Stimulated activated CD4-positive, alpha-beta T cell treated with anti-CD3 and anti-CD28 coated beads, TNF-alpha, amount 100 ng/mL, for 4 hours (primary cell): ENCODE results near the gene S100A14.
"Not testable (repeated sequence)": the region's sequence is repeated elsewhere in the genome, so short reads cannot be mapped to it uniquely, and the experiment has no call there.

Source experiments
- DNase-seq, 3 experiments: peaks; one replicate each; pipeline ENCODE4 v3.0.0-alpha.2; 2020; ENCODE audit warnings: low read depth in 3 of 3

S100A14 gene

DNA sequence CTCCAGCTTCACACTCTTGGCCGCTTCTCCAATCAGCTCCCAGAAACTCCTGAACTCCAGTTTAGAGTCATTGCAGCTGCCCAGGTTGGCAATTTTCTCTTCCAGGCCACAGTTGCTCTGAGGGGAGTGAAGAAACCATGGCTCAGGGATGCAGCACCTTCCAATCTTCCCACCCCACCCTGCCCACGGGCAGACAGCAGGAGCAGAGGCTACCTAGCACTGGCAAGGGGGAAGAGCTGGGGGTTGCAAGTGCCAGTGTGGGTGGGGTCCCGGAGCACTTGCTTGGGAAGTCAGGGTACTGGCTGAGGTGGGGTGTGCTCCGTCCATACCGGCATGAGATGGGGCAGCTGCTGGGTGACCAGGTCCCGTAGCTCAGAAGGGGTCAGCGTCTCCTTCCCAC lies 1.2 kb downstream of the S100A14 start:
- DNase-seq = no peak

DNA sequence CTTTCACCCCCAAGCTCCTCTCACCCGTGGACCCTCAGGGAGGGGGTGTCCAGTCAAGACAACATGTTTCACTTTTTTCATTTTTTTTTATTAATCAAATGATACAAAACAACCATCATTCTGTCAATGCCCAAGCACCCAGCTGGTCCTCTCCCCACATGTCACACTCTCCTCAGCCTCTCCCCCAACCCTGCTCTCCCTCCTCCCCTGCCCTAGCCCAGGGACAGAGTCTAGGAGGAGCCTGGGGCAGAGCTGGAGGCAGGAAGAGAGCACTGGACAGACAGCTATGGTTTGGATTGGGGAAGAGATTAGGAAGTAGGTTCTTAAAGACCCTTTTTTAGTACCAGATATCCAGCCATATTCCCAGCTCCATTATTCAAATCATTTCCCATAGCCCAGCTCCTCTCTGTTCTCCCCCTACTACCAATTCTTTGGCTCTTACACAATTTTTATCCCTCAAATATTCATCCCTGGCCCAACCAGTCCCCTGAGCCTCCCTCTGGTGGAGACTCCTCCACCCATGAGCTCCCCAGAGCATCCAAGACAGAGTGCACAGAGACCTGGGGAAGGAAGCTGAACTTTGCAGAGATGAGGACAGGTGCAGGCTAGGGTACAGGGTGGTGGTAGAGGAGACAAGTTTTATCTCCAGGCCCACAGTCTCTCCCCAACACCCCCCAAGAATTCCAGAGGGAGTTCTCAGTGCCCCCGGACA lies 1.8 kb downstream of the S100A14 start:
- no peak for DNase-seq

GRCh38 chr1:153613406-153613805 lies 2.7 kb downstream of the S100A14 start:
- no peak for DNase-seq

GRCh38 chr1:153612755-153613331 lies 3.3 kb downstream of the S100A14 start, which contains the start of gene S100A16:
S100A16 (minus strand) TSS chr1:153613137; CDS start chr1:153608151, 4,986 bp downstream.
- DNase-seq = no peak

DNA sequence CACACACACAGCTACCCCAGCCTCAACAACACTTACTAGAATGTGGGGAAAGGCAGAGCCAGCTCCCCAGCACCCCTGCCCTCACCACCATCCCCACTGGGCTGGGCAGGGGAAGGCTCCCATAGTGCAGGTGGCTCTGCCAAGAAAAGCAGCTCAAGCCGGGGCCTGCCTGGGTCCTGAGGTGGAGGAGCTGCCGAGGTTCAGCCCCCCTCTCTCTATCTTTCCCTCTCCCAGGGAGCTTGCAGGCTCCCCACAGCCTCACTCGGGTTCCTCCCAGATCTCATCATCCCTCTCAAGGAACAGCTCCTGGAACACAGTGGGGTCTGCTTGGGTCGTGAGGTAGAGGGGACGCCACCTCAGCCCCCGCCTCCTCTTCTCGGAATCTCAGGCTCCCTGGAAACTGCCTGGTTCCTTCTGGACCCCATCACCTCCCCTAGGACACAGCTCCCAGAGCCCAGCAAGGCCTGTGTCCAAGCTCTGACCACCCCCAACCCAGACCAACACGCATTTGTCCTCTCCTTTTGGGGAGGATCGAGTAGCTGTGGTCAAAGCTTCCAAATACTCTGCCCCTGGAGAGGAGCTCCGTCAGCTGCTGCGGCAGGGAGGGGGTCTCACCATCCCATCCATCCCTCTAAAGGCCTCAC lies 3.9 kb downstream of the S100A14 start:
- no peak for DNase-seq

DNA sequence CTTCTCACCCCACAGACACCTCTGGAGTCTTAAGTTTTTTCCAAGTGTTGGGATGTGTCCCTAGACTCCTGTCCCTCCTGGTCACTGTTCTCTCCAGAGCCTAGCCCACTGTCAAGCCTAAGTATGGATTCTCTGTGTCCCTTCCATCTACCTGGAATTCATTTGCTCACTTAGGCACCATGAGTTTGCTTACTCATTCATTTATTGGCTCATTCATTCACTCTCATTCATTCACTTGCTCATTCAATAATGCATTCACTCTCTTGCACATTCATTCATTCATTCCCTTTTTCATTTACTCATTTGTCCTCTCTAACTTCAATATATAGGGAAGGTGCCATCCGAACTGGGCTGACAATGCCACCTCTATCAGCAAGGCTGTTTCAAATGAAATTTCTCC lies 4.8 kb downstream of the S100A14 start:
- no peak for DNase-seq

DNA sequence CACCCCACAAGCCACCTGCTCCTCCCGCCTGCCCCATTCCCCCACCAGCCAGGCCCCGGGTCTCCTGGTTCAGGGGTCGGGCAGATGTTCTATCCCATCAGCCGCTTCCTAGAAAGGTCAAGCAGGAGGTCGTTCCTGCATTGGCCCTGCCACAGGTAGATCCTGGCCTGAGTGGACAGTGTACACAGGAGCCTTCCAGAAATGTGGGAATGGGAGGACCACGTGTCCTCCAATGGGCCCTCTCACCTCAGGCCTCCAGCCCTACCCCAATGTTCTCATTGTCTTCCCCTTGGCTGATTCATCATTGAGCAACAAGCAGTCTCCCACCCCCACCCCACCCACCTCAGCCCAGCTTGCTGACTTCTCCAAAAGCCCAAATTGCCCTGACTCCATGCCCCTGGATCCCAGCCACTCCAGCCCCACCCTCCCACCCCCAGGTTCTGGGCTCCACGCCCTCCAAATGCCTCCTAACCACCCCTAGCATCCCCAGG lies 5.3 kb downstream of the S100A14 start:
- no peak for DNase-seq

GRCh38 chr1:153610334-153610733 lies 5.8 kb downstream of the S100A14 start:
- no peak for DNase-seq

DNA sequence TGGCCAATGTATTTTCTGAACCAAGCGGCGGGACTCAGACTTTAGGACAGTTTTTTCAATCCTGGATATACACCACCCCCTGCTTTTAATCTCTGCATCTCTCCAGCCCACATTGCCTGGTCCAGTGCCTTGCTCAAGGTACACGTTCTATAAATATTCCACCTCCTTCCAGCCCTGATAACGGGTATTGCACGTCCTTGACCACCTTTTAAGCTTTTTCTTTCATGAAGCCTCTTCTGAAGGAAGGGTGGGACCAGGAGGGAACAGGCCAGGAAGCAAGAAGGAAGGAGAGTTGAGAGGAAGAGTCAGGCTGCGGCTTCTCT lies 6.6 kb downstream of the S100A14 start:
- no peak for DNase-seq

DNA sequence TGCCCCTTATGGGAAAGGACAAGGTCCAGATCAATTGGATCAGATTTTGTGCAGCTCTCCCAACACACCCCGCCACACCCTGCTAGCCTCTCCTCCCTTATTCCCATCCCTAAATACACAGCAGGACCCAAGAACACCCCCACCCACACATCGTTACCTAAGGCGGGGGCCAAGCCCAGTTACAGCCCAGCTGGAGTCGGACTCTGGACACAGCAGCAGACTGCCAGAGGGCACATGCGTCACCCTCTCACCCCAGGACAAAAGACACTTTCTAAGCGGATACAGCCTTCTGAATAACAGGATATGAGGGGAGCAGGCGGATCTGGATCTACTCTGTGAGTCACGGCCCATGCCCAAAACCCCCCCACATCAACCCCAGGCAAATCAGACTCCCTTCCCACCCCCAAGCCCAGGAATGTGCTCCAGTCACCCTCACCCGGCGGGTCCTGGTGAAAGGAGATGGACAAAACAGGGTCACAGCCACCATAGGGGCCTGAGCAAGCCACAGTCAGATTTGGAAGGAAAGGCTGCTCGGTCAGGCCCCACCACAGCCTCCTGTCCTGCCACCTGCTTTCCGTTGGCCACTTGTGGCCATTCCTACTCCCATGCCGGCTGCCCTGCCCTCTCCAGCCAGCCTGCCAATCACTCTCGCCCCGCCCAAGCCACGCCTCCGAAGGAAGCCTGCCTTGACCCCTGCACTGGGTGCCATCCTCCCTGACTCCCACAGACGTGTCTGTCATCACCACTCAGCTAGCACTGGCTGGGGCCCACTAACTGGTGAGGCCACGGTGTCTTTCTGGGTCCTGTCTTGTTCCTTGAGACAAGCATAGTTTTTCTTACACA lies 7.2 kb downstream of the S100A14 start:
- no peak for DNase-seq

DNA sequence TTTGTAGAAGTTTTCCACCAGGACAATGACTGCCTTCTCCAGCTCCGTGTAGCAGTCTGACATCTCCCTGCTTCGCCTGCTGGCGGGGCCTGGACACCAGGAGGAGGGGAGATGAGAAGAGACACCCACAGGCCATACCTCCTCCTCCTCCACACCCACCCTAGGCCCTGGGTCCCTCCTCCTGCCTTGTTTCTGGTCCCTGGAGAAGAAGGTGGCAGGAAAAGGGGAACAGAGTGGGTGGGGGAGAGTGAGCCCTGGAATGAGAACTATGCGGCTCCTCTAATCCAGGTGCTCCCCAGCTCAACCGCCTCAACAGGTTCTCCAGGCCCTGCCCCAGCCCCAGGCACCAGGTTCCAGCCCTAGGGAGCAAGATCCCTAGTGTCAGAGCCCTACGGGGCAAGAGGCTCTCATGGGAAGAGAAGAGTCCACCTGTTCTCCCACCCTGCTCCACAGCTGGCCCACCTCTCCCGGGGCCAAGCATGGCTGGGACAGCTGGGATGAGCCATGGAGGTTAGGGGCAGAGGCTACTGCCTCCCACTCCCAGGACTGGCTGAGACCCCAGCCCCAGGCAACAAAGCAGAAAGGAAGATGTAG lies 7.9 kb downstream of the S100A14 start:
- no peak for DNase-seq

DNA sequence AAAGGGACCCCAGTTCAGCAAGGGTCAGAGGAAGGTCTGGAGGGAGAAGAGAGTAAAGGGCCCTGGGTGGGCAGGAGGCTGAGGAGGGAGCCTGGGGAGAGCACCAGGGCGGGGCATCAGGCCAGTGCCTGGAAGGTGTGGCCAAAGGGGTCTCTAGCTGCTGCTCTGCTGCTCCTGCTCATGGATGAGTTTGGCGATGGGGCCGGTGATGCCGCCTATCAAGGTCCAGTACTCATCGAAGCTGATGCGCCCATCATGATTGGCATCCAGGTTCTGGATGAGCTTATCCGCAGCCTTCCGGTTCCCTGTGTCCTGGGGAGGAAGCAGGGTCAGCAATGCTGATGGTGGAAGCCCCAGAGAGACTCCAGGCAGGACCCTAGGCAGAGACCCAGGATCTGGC lies 8.7 kb downstream of the S100A14 start:
- no peak for DNase-seq

DNA sequence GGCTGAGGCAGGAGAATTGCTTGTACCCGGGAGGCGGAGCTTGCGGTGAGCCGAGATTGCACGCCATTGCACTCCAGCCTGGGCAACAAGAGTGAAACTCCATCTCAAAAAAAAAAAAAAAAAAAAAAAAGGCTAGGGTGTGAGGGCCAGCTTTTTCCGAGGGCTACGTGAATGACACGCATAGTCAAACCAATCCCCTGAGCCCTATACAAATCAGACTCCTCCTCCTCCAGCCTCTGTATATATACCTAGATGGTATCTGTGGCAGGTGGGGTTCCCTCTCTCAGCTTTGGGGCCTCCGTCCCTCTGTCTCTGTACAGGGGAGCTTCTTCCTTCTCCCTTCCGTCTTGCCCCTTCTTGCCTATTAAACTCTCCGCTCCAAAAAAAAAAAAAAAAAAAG lies 9.9 kb downstream of the S100A14 start:
- DNase-seq = no peak

DNA sequence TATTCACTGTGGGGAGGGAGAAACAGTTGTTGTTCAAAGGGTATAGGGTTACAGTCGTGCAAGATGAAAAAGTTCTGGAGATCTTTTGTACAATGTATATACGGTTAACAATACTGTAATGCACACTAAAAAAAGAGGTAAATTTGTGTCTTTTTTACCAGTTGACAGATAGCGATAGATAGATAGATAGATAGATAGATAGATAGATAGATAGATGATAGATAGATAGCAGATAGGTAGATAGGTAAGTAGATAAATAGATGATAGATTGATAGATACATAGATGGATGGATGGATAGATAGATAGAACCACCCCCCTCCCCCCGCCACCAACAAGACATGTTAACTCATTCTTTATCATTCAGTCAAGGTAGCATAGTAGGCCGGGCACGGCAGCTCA lies 13.4 kb downstream of the S100A14 start:
- DNase-seq = no peak

DNA sequence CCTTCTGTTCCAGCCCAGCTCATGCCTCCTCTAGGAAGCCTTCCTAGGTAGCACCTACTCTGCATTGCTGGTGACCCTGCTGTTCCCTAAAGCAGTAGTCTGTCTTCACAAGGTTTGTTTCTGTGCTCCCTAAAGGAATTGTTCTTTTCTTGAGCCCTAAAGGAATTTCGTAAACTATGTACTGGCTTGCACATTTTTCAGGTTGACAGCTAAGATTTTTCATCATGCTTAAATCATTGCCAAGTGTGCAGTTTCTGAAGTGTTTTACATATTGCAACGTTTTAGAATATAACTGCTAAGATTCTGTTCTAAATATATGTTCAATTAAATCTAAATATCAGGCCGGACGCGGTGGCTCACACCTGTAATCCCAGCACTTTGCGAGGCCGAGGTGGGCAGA lies 16.3 kb downstream of the S100A14 start:
- DNase-seq = no peak

DNA sequence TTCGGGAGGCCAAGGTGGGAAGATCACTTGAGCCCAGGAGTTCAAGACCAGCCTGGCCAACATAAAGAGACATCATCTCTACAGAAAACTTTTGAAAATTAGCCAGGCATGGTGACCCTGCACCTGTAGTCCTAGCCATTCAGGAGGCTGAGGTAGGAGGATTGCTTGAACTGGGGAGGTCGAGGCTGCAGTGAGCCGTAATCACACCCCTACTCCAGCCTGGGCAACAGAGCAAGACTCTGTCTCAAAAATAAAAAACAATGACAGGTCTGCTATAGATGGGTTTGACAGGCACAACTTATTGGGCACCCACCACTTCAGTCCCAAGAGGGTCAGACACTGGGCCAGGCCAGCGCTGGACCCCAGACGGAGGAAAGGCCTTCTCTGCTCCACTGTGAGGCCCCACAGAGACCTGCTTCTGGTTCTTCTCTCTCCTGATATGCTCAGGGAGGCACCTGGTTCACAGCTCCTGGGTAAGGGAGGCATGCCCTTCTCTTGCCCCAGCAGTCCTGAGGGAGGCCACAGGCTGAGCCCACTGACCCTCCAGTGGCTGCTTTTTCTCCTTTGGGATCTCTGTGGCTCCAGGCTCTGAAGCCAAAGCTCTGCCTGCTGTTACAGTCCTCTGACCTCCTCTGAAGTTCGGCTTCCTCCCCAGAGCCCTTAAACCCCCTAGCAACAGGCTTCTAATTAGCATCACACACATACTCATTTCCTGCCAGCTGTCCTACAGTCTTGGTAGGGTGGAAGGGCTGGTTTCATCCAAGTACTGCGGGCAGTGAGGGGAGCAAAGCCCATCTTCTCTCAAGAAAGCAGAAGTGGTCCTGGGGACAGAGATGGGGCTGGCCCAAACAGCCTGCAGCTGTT lies 17.6 kb downstream of the S100A14 start:
- DNase-seq = no peak

- no peak for DNase-seq
Observed at GRCh38 chr1:153597206-153597605, 18.9 kb downstream of the S100A14 start.

DNA sequence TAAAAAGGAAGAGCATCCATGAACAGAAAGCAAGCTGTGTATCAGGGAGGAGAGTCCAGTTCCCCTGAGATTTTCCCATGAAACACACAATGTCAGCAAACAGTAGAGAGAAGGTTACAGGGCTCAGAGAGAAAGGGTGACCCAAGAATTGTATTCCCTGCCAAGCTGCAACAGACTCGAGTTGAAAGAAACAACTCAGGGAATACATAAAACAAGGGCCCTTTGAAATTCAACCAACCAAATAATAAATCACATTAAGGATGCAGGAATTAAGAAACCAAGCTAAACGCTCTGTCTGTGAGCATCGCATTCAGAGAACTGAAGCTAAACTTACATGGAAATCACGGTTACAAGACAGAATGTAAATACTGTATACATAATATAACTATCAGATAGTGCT lies 23.4 kb downstream of the S100A14 start:
- no peak for DNase-seq

GRCh38 chr1:153588482-153588881 lies 27.6 kb downstream of the S100A14 start:
- no peak for DNase-seq

- DNase-seq = not testable (repeated sequence)
Observed at GRCh38 chr1:153588033-153588432, 28.1 kb downstream of the S100A14 start.

- DNase-seq = no peak
Observed at GRCh38 chr1:153587314-153587713, 28.8 kb downstream of the S100A14 start.
